Activated CD4-positive, alpha-beta memory T cell treated with anti-CD3 and anti-CD28 coated beads for 36 hours (primary cell): Measurements from ENCODE around the gene ATP5F1E. TPM values are rescaled to one million over a fixed set of nuclear protein-coding genes. Genes with fewer than 3 reads are reported as not detected.

Source experiments
- total RNA-seq, 2 experiments: library from RNA; stranded (reverse); gene quantifications; one replicate each; pipeline ENCODE4 v1.2.3, GENCODE V29; 2021

Gene ATP5F1E
- total RNA-seq, 2 experiments from 2014 or later = 82.2 to 90.4 TPM

Other genes with a start within 250 kb of the ATP5F1E start
- 1 to 10 TPM; 1.1 to 1.3 TPM for gene GNAS-AS1, start 181.4 kb downstream of the ATP5F1E start, total RNA-seq
- gene GNAS, start 179.6 kb downstream of the ATP5F1E start, total RNA-seq = 100 to 1,000 TPM; 658 to 692 TPM
- 10 to 100 TPM; 80.5 to 92.3 TPM for gene NELFCD, start 51.1 kb downstream of the ATP5F1E start, total RNA-seq
- gene CTSZ, start 25.1 kb downstream of the ATP5F1E start, total RNA-seq = 10 to 100 TPM; 32.9 to 34.8 TPM
- not detected for gene TUBB1, start 12.9 kb downstream of the ATP5F1E start, total RNA-seq
- gene PRELID3B, start 10.5 kb upstream of the ATP5F1E start, total RNA-seq = 100 to 1,000 TPM; 148 to 151 TPM
- 1 to 10 TPM; 7.6 to 9.4 TPM for gene ZNF831, start 131.5 kb upstream of the ATP5F1E start, total RNA-seq